Endothelial cell of umbilical vein (primary cell): ENCODE data around the gene PAX6. TPM values are rescaled to one million over a fixed set of nuclear protein-coding genes. Genes with fewer than 3 reads are reported as not detected.

Experiments used
- BruUV-seq: library from RNA; stranded (reverse); fragments of 400-500 nt; replicated peaks from 2 replicates; lab custom pipeline; 2021; lab: Mats Ljungman, UMichigan
- CTCF ChIA-PET: fragments of 300-600, 350-600 bp; sonication (Branson Sonifier 250); formaldehyde crosslinking; loops from one replicate; lab custom pipeline; 2021; ENCODE audit warnings: antibody characterized with exemption, inconsistent platforms; lab: Charles Lee
- POLR2A ChIA-PET: fragments of 300-600, 350-600 bp; sonication (Branson Sonifier 250); formaldehyde crosslinking; loops from one replicate; lab custom pipeline; 2021; ENCODE audit warnings: antibody characterized with exemption, inconsistent platforms; lab: Charles Lee
- DNase-seq: peaks from one replicate; pipeline ENCODE4 v3.0.0-alpha.2; 2011; ENCODE audit warnings: low read depth, low spot score
- FAIRE-seq: peaks from 2 replicates; lab custom pipeline; 2011; peaks lifted over from hg19 to GRCh38; lab: Jason Lieb, UNC
- H2AFZ ChIP-seq: 2 replicates; pipeline ENCODE4 v1.6.0; 2012; ENCODE audit warnings: low read depth, low read length, control low read depth, inconsistent platforms
- H3K27ac ChIP-seq: 2 replicates; pipeline ENCODE4 v1.5.1; 2011; ENCODE audit warnings: low read depth, mild to moderate bottlenecking, control low read depth, low read length, moderate library complexity; ENCODE audit not compliant: insufficient read depth
- H3K27me3 ChIP-seq, 2 experiments: 2 replicates each; pipeline versions ENCODE4 v1.6.0 to v1.6.1; 2011; ENCODE audit warnings: low read length in 2 of 2, mixed read lengths in 1 of 2; ENCODE audit not compliant: control insufficient read depth in 2 of 2, insufficient read depth in 2 of 2
- H3K36me3 ChIP-seq, 2 experiments: 2 replicates in 1 of 2; 3 replicates in 1 of 2; pipeline ENCODE4 v1.5.1; 2011; ENCODE audit warnings: low read length in 2 of 2, mild to moderate bottlenecking in 1 of 2, moderate library complexity in 1 of 2; ENCODE audit not compliant: control insufficient read depth in 2 of 2, insufficient read depth in 2 of 2; ENCODE audit errors: extremely low read depth in 1 of 2
- H3K4me1 ChIP-seq: 3 replicates; pipeline ENCODE4 v1.5.1; 2011; ENCODE audit warnings: mild to moderate bottlenecking, low read length; ENCODE audit not compliant: control insufficient read depth, insufficient read depth; ENCODE audit errors: extremely low read depth
- H3K4me2 ChIP-seq: 2 replicates; pipeline ENCODE4 v1.6.1; 2011; ENCODE audit warnings: low read length, control low read depth, mixed read lengths; ENCODE audit not compliant: insufficient read depth
- H3K4me3 ChIP-seq, 3 experiments: fragments of 200-600 bp in 1 of 3; sonication (generic), shearing (Covaris generic) in 1 of 3; replicated peaks in 1 of 3; 2 replicates each; pipeline ENCODE4 v1.5.1; 2011 to 2016; ENCODE audit warnings: control low read depth in 3 of 3, low read length in 3 of 3, mild to moderate bottlenecking in 2 of 3, inconsistent platforms in 1 of 3, low read depth in 1 of 3, moderate library complexity in 1 of 3; ENCODE audit not compliant: insufficient read depth in 1 of 3
- H3K79me2 ChIP-seq: 2 replicates; pipeline ENCODE4 v1.6.0; 2012; ENCODE audit warnings: low read length, inconsistent platforms; ENCODE audit not compliant: control insufficient read depth, insufficient read depth
- H3K9ac ChIP-seq: replicated peaks from 2 replicates; pipeline ENCODE3; 2011; ENCODE audit warnings: low read length, control low read depth; ENCODE audit not compliant: insufficient read depth; ENCODE audit errors: extremely low read depth
- H3K9me1 ChIP-seq: replicated peaks from 3 replicates; pipeline ENCODE4 v1.6.0; 2011; ENCODE audit warnings: mild to moderate bottlenecking, low read length; ENCODE audit not compliant: control insufficient read depth, insufficient read depth; ENCODE audit errors: extremely low read depth
- H3K9me3 ChIP-seq: replicated peaks from 2 replicates; pipeline ENCODE4 v1.5.1; 2012; ENCODE audit warnings: low read length, inconsistent platforms; ENCODE audit not compliant: control insufficient read depth, insufficient read depth
- H4K20me1 ChIP-seq: replicated peaks from 2 replicates; pipeline ENCODE3; 2011; ENCODE audit warnings: mild to moderate bottlenecking, low read length; ENCODE audit not compliant: control insufficient read depth, insufficient read depth; ENCODE audit errors: extremely low read depth
- CTCF ChIP-seq, 2 donors: IDR thresholded peaks; 1 replicate in 1 of 2; 2 replicates in 1 of 2; pipeline ENCODE4 v1.5.1; 2011; ENCODE audit warnings: low read length in 2 of 2, mild to moderate bottlenecking in 2 of 2, moderate library complexity in 2 of 2, control low read depth in 1 of 2, inconsistent platforms in 1 of 2, low read depth in 1 of 2; ENCODE audit not compliant: insufficient read depth in 1 of 2; ENCODE audit errors: extremely low read depth in 1 of 2
- FOS ChIP-seq: IDR thresholded peaks from 2 replicates; pipeline ENCODE4 v1.6.1; 2011; ENCODE audit warnings: mild to moderate bottlenecking, low read length, moderate library complexity, borderline replicate concordance; ENCODE audit not compliant: insufficient read depth
- GATA2 ChIP-seq: IDR thresholded peaks from 2 replicates; pipeline ENCODE4 v1.7.0; 2011; ENCODE audit warnings: low read depth, mild to moderate bottlenecking, moderate library complexity, mixed read lengths, low read length; ENCODE audit not compliant: insufficient read length, insufficient read depth
- MAX ChIP-seq: IDR thresholded peaks from 2 replicates; pipeline ENCODE4 v1.6.1; 2011; ENCODE audit not compliant: insufficient read depth, insufficient read length
- MYC ChIP-seq: IDR thresholded peaks from one replicate; pipeline ENCODE4 v1.6.1; 2011; ENCODE audit warnings: mild to moderate bottlenecking, low read depth, low read length
- POLR2A ChIP-seq: IDR thresholded peaks from 2 replicates; pipeline ENCODE4 v1.6.1; 2012; ENCODE audit warnings: low read depth, mild to moderate bottlenecking, control low read depth, low read length
- dilution Hi-C: fragments of 300-500 bp; cut with MboI; formaldehyde crosslinking; loops from one replicate; pipeline ENCODE4 v1.15.0; 2019; ENCODE audit warnings: low sequenced_read_pairs; ENCODE audit not compliant: extremely low pct_ligation_motif_present
- intact Hi-C: fragments of 100-400 bp; cut with micrococcal nuclease; formaldehyde crosslinking; loops from one replicate; pipeline ENCODE4 v1.10.0; 2022
- polyA plus RNA-seq, 4 experiments: library from polyadenylated mRNA; depleted of rRNA in 3 of 4; stranded (reverse) in 3 of 4; unstranded in 1 of 4; fragments of >200 nt; gene quantifications; 2 replicates each; pipeline versions ENCODE4 v1.2.1 to v1.2.3, GENCODE V29; 2011 to 2012; ENCODE audit warnings: missing spikeins in 1 of 4
- total RNA-seq: library from RNA; stranded (reverse); gene quantifications from 2 replicates; pipeline ENCODE4 v1.2.3, GENCODE V29; 2021

PAX6 gene
- total and polyA plus RNA-seq, 2 donors (not counting 3 experiments of a cell fraction or from before 2014, with no cell fraction given), result not detected

GRCh38 chr11:31808721-31809540, 2.2 kb downstream of the PAX6 start:
- Histone ChIP-seq H3K4me3 (no peak overlapping the region), H4K20me1 (no peaks in the 10 kb centered on the region)
- no peak for DNase-seq

More at GRCh38 chr11:31808721-31809540, 2.2 kb downstream of the PAX6 start:
- intact Hi-C loops, result no loop called here
- no peaks in the 10 kb centered on the region for H3K36me3 ChIP-seq
- FAIRE-seq, result no peak
- no peaks in the 10 kb centered on the region for H3K9me3 ChIP-seq
- H3K4me2 ChIP-seq, result no peak overlapping the region
- dilution Hi-C loops, result no loop called here
- H3K27ac ChIP-seq, result no peak overlapping the region
- H3K4me1 ChIP-seq, result peaks cover 4% of the 10 kb centered on the region
- H3K9ac ChIP-seq, result no peak overlapping the region
- no TSS peak for BruUV-seq
- no peaks in the 10 kb centered on the region for H3K9me1 ChIP-seq
- H3K79me2 ChIP-seq, result no peaks in the 10 kb centered on the region
- ChIA-PET CTCF (interaction anchor here (1.1 to 1.3 kb wide), 2 partner anchors 14 to 168 kb away, joined by 4 to 6 read pairs; no protein-coding TSS in a partner anchor), POLR2A (no interaction called here)
- H2AFZ ChIP-seq, result no peak overlapping the region
- TF ChIP-seq MAX (no peak), GATA2 (no peak), FOS (no peak), CTCF (IDR thresholded peaks at IDR 0.05; ENCODE audit: extremely low read depth in 1 of 2, insufficient read depth in 1 of 2, low read depth in 1 of 2, low read length in 2 of 2) (no peak), MYC (no peak), POLR2A (no peak)
- peaks cover 90 to 99% of the 10 kb centered on the region in 2 experiments for H3K27me3 ChIP-seq
